Hepatocyte (in vitro differentiated cells): ENCODE data around the gene RPUSD4.

Source experiments
- EZH2 ChIP-seq: fragments of 200-600 bp; sonication (generic); IDR thresholded peaks from 2 replicates; pipeline ENCODE4 v1.6.1; 2016; ENCODE audit warnings: antibody characterized with exemption, mild to moderate bottlenecking, borderline replicate concordance
- TF ChIP-seq, protein P1 (sequence below): fragments of 200-600 bp; sonication (generic); IDR thresholded peaks from 2 replicates; pipeline ENCODE4 v1.5.1; 2016; ENCODE audit warnings: antibody characterized with exemption, mild to moderate bottlenecking; ENCODE audit not compliant: poor library complexity

DNA sequence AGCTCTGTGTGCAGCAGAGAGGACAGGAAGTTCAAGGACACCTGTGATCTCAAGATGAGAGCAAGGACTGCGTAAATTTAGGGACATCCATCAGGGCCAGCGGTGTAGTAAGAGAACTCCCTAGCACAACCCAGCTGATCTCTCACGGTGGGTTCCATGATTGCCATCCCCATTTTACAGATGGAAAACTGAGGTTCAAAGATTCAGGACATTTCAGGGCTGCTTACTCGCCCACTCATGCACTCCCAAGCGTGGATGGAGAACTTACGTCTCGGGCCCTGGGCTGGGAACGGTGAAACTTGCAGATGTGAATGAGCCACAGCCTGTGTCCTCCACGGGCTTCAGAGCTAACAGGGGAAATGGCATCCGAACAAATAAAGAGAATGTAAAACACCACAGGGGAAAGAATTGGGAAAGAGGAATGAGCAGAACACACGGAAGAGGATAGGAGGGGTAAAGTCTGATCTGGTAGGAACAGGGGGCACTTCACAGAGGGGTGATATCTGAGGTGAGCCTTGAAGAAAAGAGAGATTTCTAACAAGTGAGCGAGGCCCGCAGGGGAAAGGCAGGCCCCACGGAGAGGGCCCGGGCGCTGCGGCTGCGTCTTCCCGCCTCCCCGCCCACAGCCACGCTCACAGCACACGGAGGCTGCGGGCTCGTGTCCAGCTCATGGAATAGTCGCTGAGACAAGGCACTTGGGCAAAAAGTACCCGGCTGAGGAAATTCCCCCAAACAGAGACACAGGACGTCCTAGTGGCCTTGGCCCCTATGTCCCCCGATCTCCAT is 55.9 kb downstream of the RPUSD4 start:
- TF ChIP-seq, protein P1, sequence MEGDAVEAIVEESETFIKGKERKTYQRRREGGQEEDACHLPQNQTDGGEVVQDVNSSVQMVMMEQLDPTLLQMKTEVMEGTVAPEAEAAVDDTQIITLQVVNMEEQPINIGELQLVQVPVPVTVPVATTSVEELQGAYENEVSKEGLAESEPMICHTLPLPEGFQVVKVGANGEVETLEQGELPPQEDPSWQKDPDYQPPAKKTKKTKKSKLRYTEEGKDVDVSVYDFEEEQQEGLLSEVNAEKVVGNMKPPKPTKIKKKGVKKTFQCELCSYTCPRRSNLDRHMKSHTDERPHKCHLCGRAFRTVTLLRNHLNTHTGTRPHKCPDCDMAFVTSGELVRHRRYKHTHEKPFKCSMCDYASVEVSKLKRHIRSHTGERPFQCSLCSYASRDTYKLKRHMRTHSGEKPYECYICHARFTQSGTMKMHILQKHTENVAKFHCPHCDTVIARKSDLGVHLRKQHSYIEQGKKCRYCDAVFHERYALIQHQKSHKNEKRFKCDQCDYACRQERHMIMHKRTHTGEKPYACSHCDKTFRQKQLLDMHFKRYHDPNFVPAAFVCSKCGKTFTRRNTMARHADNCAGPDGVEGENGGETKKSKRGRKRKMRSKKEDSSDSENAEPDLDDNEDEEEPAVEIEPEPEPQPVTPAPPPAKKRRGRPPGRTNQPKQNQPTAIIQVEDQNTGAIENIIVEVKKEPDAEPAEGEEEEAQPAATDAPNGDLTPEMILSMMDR, result no peak
- no peak for TF ChIP-seq EZH2
